Epithelial cell of esophagus (primary cell): ENCODE results near the gene PCDHB10.
"Not testable (repeated sequence)": the region's sequence is repeated elsewhere in the genome, so short reads cannot be mapped to it uniquely, and the experiment has no call there.

Experiments used
- DNase-seq: peaks from one replicate; pipeline ENCODE4 v3.0.0; 2010; ENCODE audit warnings: low read depth
- H3K4me3 ChIP-seq: 2 replicates; pipeline ENCODE4 v1.5.1; 2011; ENCODE audit warnings: mild to moderate bottlenecking, low read length, control low read depth
- CTCF ChIP-seq: IDR thresholded peaks from 2 replicates; pipeline ENCODE4 v1.5.1; 2011; ENCODE audit warnings: low read depth, mild to moderate bottlenecking, low read length, control low read depth, inconsistent platforms; ENCODE audit not compliant: insufficient read depth; ENCODE audit errors: missing control alignments

Gene PCDHB10

GRCh38 chr5:141213656-141214339 is 21.6 kb downstream of the PCDHB10 start, which contains the start of gene PCDHB13:
TSS of gene PCDHB13 (plus strand) at chr5:141213919. CDS start at chr5:141214124, 205 bp downstream.
- DNase-seq = peak; percentile 17
- H3K4me3 ChIP-seq = not testable (repeated sequence)
- TF ChIP-seq CTCF = peak; percentile 19

- not testable (repeated sequence) for DNase-seq, H3K4me3 ChIP-seq
Observed at GRCh38 chr5:141214583-141214982, 22.4 kb downstream of the PCDHB10 start.

GRCh38 chr5:141215504-141215903 is 23.4 kb downstream of the PCDHB10 start:
- not testable (repeated sequence) for DNase-seq, H3K4me3 ChIP-seq

GRCh38 chr5:141216035-141216434 is 23.9 kb downstream of the PCDHB10 start:
- not testable (repeated sequence) for DNase-seq, H3K4me3 ChIP-seq

GRCh38 chr5:141223112-141223783 is 31.1 kb downstream of the PCDHB10 start, which contains the start of gene PCDHB14:
TSS of gene PCDHB14 (plus strand) at chr5:141223343. CDS start at chr5:141223506, 163 bp downstream.
- peak within 1 kb of the TSS; percentile 17 for H3K4me3 ChIP-seq
- TF ChIP-seq CTCF = no peak
- DNase-seq = peak; percentile 25

GRCh38 chr5:141224844-141225243 is 32.7 kb downstream of the PCDHB10 start:
- DNase-seq, H3K4me3 ChIP-seq: not testable (repeated sequence)

GRCh38 chr5:141225421-141225820 is 33.3 kb downstream of the PCDHB10 start:
- not testable (repeated sequence) for H3K4me3 ChIP-seq, DNase-seq

GRCh38 chr5:141234109-141234667 is 42.0 kb downstream of the PCDHB10 start:
- DNase-seq = peak; percentile 2
- TF ChIP-seq CTCF = peak; percentile 3
- H3K4me3 ChIP-seq = no peak overlapping the region

- not testable (repeated sequence) for H3K4me3 ChIP-seq, DNase-seq
Observed at GRCh38 chr5:141235922-141236321, 43.8 kb downstream of the PCDHB10 start.

- DNase-seq = no peak
- no peak for TF ChIP-seq CTCF
- H3K4me3 ChIP-seq = no peak overlapping the region
Observed at GRCh38 chr5:141236516-141237313, 44.6 kb downstream of the PCDHB10 start.
